Coronary artery (tissue), 2 donors: ENCODE results near the gene HIKESHI.
A peak's percentile ranks its signal among the peaks of the same experiment; 100 is the strongest.

ENCODE experiments used
- DNase-seq: peaks from one replicate; pipeline ENCODE4 v3.0.0-alpha.2; 2017; ENCODE audit warnings: low spot score
- H3K27ac ChIP-seq, 2 donors: fragments of 200-600 bp; sonication (generic); one replicate each; pipeline ENCODE4 v1.5.1; 2016 to 2019
- H3K4me3 ChIP-seq: fragments of 200-600 bp; sonication (generic); 2 replicates; pipeline ENCODE4 v1.5.1; 2016; ENCODE audit warnings: mild to moderate bottlenecking, moderate library complexity
- TF ChIP-seq, protein P1 (sequence below): fragments of 200-600 bp; sonication (generic); IDR thresholded peaks from one replicate; pipeline ENCODE4 v1.5.1; 2019; ENCODE audit warnings: antibody characterized with exemption

The HIKESHI gene

GRCh38 chr11:86365546-86365945 is 63.5 kb downstream of the HIKESHI start:
- DNase-seq = no peak
- TF ChIP-seq, protein P1, sequence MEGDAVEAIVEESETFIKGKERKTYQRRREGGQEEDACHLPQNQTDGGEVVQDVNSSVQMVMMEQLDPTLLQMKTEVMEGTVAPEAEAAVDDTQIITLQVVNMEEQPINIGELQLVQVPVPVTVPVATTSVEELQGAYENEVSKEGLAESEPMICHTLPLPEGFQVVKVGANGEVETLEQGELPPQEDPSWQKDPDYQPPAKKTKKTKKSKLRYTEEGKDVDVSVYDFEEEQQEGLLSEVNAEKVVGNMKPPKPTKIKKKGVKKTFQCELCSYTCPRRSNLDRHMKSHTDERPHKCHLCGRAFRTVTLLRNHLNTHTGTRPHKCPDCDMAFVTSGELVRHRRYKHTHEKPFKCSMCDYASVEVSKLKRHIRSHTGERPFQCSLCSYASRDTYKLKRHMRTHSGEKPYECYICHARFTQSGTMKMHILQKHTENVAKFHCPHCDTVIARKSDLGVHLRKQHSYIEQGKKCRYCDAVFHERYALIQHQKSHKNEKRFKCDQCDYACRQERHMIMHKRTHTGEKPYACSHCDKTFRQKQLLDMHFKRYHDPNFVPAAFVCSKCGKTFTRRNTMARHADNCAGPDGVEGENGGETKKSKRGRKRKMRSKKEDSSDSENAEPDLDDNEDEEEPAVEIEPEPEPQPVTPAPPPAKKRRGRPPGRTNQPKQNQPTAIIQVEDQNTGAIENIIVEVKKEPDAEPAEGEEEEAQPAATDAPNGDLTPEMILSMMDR = no peak
- Histone ChIP-seq H3K27ac (no peak overlapping the region), H3K4me3 (no peak overlapping the region)

DNA sequence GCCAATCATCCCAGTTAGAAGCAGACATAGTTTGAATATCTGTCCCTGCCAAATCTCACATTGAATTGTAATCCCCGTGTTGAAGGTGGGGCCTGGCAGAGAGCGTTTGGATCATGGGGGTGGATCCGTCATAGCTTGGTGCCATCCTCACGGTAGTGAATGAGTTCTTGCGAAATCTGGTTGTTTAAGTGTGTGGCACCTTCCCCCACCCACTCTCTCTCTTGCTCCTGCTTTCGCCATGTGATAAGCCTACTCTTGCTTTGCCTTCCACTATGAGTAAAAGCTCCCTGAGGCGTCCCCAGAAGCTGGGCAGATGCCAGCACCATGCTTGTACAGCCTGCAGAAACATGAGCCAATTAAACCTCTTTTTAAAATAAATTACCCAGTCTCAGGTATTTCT is 67.6 kb downstream of the HIKESHI start:
- TF ChIP-seq, protein P1 = no peak
- H3K27ac ChIP-seq = no peak overlapping the region
- no peak for DNase-seq
- no peak overlapping the region for H3K4me3 ChIP-seq

GRCh38 chr11:86370171-86370570 is 68.1 kb downstream of the HIKESHI start:
- H3K4me3 ChIP-seq = no peak overlapping the region
- H3K27ac ChIP-seq = no peak overlapping the region
- TF ChIP-seq, protein P1 = no peak
- DNase-seq = no peak

DNA sequence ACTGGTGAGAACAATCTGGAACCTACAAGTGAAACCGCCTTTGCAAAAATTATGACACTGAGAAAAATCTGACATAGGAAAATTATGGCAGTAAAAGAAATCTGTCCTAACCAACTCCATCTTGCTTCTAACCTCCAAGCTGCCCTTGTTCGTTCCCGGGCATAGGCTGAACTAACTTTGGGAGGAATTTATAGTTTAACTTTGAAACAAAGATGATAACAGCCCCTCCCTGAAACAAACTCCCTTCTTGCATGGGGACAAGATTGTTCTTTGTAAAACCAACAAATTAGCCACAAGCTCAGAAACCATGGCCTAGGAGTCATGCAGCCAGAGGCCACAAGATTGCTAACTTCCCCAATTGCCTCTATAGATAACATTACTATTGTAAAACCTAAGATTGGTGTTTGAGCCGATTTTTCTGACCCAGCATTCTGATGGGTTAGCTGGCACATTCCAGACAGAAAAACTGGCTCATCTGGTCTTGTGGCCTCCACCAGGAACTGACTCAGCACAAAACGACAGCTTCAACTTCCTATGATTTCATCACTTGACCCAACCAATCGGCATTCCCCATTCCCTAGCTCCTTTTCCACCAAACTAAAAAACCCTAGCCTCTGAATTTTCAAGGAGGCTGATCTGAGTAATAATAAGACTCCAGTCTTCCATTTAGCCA is 69.0 kb downstream of the HIKESHI start:
- Histone ChIP-seq H3K4me3 (no peak overlapping the region), H3K27ac (no peak overlapping the region)
- TF ChIP-seq, protein P1 = no peak
- no peak for DNase-seq

DNA sequence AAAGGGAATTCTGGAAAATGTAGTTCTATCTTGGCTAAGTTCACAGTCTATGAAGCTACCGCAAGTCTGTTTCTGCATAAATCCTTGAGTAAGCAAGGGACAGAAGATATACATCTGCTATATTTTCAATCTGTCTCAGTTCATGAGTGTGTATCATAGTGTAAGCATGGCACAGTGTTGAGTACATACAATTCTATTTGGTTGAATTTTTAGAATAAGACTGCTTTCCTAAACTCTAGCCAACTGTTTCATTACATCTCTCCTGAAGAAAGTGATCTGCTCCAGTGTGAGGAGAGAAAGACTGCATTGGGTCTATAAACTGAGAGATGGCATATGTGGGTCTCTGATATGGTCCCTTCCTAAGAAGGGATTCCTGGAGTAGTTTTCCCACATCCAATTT is 70.0 kb downstream of the HIKESHI start:
- TF ChIP-seq, protein P1 = no peak
- DNase-seq = no peak
- Histone ChIP-seq H3K4me3 (no peak overlapping the region), H3K27ac (no peak overlapping the region)

- Histone ChIP-seq H3K27ac (no peak overlapping the region), H3K4me3 (no peak overlapping the region)
- DNase-seq = no peak
- TF ChIP-seq, protein P1 = no peak
Measured at GRCh38 chr11:86372586-86372985, 70.5 kb downstream of the HIKESHI start.

- Histone ChIP-seq H3K4me3 (peak overlapping the region; percentile 63), H3K27ac (no peak overlapping the region)
- TF ChIP-seq, protein P1 = no peak
- no peak for DNase-seq
Measured at GRCh38 chr11:86374069-86374468, 72.0 kb downstream of the HIKESHI start.
